ENCODE measurements around the gene KAT2A. TPM values are rescaled to one million over a fixed set of nuclear protein-coding genes. Genes with fewer than 3 reads are reported as not detected.

The KAT2A gene
- total RNA-seq, 1 donor from 2014 or later = 9.1 TPM

DNA sequence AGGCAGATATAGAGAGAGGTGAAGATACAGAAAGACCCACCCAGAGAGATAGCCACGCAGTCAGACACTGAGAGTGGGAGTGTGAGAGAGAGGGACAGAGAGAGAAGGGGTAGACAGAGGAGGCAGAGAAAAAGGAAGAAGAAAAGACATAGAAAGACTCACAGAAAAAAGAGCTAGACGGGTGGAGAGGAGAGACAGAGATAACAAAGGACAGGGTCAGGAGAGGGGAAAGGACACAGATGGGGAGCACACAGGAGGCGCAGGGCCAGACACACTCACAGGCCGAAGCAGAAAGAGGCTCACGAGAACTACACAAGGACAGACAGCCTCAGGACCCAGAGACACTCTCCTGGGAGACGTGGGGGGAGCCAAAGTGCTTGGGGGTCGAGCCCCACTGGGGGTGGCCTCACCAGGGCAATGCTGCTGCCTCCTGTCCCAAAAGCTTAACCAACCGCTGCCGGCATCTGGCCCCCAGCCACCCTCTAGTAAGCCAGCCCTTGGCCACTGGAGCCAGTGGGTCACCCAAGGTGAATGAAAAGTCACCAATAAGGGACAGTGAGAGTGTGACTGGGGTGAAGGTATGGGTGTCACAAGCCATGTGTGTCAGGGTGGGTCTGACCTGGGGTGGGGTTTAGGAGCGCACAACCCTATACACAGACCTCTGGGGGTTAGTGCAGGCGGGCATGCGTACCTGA, 26.6 kb downstream of the KAT2A start:
- DNase-seq (ENCODE audit: low spot score) = no peak

DNA sequence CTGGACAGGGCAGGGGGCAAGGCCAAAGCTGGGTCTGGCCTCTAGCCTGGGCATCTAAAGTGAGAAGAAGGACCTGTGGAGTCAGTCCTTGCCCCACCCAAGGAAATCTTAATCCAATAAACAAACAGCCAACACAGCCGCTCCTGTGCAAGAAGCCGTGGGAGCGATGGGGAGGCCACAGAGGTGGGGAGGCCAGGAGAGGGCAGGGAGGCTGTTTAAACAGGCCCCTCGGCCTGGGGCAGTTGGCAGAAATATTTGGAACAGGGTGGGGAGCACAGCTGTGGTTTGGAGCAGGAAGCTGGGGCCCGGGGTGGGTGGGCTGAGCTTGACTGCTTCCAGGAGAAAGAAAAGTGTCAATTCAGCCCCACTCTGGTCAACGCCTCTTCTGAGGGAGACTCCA, 28.2 kb downstream of the KAT2A start:
- DNase-seq (ENCODE audit: low spot score) = no peak

DNA sequence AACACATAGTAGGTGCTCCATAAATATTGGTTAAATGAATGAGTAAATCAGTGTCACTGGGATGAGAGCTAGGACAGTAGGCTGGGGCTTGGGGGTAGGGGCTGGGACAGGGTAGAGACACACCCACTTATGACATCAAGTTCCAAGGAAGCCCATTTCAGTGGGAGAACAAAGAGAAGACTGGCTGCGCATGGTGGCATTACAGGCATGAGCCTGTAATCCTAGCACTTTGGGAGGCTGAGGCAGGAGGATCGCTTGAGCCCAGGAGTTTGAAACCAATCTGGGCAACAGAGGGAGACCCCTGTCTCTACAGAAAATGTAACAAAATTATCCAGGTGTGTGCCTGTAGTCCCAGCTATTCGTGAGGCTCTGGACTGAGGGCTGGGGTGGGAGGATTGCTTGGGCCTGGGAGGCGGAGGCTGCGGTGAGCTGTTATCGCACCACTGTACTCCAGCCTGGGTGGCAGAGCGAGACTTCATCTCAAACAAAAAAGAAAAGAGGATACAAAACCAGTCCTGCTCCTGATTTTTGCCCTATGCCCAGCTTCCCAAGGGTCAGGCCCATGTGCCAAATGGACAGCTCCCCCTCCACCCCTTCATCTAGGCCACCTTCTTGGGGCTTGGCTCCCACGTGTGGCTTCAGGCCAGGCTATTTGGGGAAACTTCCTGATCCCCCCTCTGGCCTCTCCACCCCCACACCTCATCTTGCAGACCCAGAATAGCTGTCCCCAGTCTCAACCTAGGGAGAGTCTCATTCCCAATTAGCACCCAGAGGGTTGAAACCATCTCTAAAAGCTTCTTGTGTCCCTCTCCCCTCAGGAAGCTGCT, 30.0 kb downstream of the KAT2A start:
- DNase-seq (ENCODE audit: low spot score) = no peak

DNA sequence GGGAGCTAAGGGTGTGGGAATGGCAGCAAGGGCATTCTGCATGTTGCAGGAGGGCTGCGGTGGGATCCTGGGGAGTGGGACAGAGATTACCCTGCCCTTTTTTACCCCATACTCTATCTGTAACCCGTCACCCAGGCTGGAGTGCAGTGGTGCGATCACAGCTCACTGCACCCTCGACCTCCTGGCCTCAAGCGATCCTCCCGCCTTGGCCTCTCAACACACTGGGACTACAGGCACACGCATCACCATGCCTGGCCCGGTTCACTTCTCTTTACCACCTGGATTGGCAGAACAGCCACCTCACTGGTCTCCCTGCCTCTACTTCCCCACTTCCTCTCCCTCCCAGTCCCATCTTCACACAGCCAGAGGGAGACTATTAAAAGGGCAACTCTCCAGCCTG, 32.4 kb downstream of the KAT2A start:
- DNase-seq (ENCODE audit: low spot score) = no peak

- no peak for DNase-seq (ENCODE audit: low spot score)
Measured at GRCh38 chr17:42087736-42088705, 33.1 kb downstream of the KAT2A start.

DNA sequence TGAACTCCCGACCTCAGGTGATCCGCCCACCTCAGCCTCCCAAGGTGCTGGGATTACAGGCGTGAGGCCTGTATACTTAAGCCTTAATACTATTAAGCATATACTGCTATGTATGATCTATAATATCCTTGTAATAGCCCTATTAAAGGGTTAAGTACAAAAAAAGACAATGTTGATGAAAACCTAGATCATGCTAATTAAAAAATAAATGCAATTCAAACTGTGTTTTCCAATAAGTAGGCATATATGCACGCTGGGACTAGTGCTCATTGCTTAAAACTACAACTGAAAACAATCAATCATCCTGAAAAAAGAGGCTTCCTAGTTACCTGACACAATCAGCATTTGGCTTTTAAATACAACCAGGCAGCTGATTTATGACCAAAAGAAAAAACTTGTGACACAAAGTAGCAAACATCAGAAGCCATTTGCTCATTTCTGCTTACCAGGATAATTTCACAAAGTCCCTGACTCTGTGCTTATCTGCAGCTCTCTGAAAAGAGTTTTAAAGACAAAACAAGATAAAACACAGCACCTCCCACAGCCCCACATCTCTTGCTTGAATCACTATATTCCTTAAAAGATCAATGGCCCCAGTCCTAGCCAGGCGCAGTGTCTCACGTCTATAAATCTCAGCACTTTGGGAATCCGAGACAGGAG, 34.0 kb downstream of the KAT2A start:
- DNase-seq (ENCODE audit: low spot score) = peak; percentile 43

DNA sequence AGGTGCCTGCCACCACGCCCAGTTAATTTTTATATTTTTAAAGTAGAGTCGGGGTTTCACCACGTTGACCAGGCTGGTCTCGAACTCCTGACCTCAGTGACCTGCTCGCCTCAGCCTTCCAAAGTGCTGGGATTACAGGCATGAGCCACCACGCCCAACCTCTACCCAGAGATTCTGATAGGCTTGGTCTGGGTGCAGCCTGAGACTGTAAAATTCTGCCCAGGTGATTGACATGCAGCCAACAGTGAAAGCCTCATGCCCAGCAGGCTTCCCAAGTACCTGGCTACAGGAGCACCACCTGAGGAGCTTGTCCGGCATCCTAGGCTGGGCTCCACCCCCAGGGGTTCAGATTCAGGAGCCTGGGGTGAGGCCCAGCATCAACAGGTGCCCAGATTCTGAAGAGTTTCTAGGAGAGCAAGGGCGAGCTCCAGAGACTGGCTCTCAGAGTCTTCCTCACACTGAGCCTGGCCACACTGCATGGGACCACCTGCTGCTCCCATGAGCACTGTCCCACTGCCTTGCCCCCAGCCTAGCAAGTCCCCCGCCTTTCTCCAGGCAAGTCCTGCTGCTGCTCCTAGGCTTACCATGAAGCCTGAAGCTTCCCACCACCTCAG, 39.5 kb downstream of the KAT2A start:
- no peak for DNase-seq (ENCODE audit: low spot score)

- DNase-seq (ENCODE audit: low spot score) = no peak
Measured at GRCh38 chr17:42079541-42079940, 41.6 kb downstream of the KAT2A start.

DNA sequence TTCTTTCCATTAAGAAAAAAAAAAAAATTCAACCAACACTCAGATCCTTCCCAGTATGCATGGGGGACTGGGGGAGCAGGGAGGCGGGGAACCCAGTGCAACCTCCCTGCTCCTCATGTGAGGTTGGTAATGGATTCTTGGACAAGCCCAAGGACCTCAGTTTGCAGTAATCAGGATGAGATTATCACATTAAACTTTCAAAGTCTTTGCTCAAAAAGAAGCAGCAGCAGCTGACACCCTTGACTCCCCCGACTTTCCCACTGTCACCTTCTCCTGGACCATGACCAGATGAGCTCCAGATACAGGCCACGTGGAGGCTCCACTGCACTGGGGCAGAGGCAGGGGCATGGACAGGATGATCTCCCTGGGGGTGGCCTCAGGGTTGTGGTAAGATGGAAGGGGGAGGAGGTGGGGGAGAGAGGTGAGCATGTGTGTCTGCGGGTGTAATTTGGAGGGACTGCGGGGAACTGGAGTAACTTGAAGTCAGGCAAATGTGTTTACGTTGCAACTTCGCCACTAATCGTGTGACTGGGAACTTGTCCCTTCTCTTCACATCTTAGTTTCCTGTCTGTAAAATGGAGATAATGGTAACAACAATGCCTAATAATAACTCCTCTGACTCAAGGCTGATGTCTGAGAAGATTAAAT, 42.6 kb downstream of the KAT2A start:
- DNase-seq (ENCODE audit: low spot score) = no peak

DNA sequence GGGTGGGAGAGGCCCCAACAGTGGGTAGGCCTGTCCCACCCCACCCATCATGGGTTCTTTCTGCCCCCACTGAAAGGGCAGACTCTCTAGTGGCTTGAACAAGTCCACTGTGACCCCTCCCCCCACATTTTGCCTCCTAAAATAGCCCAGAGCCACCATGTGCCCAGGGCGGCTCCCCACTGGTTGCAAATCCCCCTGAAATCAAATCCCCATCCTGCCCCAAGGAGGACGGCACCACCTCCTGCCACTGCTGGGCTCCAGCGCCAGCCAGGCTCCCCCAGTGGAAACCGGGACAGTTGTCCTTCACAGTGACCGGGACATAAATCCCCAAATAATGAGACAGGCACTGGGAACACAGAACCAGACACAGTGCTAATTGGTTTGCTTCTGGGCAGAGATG, 43.4 kb downstream of the KAT2A start:
- DNase-seq (ENCODE audit: low spot score) = no peak

GRCh38 chr17:42076797-42077559, 44.2 kb downstream of the KAT2A start:
- DNase-seq (ENCODE audit: low spot score) = no peak

DNA sequence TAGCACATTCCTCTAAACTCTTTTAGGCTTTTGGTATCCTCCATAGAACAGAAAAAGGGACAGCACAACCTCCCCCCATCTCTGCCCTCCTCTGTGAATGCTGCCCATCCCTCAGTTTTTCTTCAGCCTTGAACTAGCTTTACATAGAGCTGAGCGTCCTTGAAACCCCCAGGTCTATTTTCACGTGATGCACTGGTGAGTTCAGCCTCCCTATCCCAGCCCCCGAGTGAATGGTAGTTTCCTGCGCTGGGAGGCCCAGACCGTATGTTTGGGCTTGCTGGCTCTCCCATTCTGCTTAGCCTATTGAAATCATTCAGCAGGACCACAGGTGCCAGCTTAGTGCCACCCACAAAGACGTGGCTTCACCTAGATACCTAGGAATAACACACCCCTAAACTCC, 45.4 kb downstream of the KAT2A start:
- no peak for DNase-seq (ENCODE audit: low spot score)

GRCh38 chr17:42072323-42073187, 48.6 kb downstream of the KAT2A start:
- DNase-seq (ENCODE audit: low spot score) = no peak

DNA sequence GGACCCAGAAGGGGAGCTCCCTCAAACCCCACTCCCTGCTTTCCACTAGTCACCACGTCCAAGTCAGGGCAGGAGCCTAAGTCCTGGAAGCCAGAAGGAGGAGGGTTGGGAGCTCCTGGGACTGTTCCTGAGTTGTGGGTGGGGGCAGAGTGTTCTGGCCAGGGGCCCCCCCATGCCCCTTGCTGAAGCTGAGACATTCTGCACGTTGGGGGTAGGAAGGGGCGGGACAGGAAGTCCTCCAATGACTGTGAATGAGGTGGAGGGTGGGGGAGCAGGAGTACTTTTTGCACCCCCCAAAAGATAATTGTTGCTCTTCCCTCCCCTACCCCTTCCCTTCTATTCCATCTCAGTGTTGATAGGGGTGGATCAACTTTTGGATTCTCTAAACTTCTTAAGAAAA, 49.4 kb downstream of the KAT2A start:
- DNase-seq (ENCODE audit: low spot score) = no peak

DNA sequence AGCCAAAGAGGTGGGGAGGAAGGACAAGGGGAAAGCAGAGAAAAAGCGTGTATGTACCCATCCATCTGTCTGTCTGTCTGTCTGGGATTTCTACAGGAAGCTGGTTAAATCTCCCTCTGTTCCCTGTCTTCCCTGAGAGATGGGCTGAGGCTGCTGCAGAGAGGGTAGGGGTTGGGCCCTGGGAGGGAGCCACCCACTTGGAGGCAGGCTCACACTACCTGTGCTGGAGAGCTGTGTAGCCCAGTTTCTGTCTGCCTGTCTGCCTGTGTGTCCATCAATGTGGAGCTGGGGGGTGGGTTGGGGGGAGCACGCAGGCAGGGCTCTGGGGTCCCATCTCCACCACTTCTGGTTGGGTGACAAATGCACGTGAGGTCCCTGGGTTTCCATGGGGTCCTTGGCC, 52.2 kb downstream of the KAT2A start:
- no peak for DNase-seq (ENCODE audit: low spot score)

DNA sequence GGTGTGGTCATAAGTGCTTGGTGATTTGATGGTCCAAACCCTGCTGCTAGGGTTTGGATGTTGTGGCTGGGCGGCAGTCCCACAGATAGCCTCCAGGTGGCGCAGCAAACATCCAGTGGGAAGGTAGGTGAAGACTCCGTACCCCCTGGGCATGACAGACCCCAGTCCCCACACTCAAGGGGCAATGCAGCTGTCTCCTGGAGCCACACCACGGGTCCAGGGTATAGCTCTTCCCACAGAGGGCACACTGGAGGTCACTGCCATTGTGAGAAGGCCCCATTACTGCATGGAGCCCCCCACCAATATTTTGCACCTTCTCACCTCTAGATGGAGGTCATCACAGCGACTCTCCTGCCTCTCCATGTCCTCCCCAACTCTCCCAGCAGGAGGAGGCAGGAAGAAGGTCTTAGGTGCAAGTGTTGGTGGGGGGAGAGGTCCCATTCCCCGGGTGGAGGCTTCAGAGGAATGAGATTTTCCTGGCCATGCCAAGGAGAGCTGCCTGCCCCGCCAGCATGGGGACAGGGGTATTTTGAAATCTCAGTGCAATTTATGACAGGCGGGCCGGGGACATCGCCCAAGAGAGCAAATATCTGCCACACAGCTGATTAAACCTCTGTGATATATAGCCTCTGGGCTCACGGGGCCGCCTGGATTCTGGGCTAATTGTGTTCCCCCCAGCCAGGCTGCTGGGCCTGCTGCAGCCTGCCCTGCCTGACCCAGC, 53.6 kb downstream of the KAT2A start:
- peak; percentile 30 for DNase-seq (ENCODE audit: low spot score)

DNA sequence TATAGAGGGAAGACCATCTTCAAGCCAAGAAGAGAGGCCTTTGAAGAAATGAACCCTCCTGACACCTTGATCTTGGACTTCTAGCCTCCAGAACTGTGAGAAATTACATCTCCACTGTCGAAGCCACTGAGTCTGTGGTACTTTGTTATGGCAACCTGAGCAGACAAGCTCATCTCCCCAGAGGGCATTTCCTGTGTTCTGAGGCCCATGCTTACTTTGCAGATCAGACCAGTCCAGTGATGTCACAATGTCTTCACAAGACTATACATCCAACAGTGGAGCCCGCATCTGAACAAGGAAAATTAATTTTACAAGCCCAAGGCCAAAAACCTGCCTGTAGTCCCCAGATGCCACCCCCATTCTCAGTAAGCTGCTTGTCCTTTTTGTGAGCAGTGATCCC, 56.0 kb downstream of the KAT2A start:
- DNase-seq (ENCODE audit: low spot score) = no peak

Data from umbilical cord (tissue), 2 donors.